ENCODE measurements around the gene HHAT. TPM values are rescaled to one million over a fixed set of nuclear protein-coding genes. Genes with fewer than 3 reads are reported as not detected.

Gene HHAT
- polyA plus RNA-seq, 3 donors from 2014 or later, result 0.38 to 1.4 TPM; not detected in 1

DNA sequence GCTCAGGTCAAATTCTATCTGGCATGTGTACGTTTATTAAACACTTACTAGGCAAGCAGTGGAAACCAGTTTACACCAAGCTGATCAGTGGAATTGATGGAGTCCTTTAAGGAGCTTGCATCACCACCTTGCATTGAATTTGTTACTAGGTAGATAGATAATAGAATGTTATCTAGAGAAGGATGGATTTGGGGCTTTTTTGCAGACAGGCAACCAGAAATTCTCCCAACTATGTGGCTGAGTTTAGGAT is 44.9 kb downstream of the HHAT start:
- no peaks in the 10 kb centered on the region for H3K4me1 Mint-ChIP-seq
- H3K4me3 Mint-ChIP-seq, result no peak overlapping the region
- H3K9me3 Mint-ChIP-seq, result no peaks in the 10 kb centered on the region
- DNase-seq, result no peak
- H3K27ac Mint-ChIP-seq, result no peak overlapping the region
- H3K36me3 Mint-ChIP-seq, result no peaks in the 10 kb centered on the region
- peaks cover 0 to 5% (median 5%) of the 10 kb centered on the region in 3 donors for H3K27me3 Mint-ChIP-seq (ENCODE audit: low read depth in 3 of 3)

DNA sequence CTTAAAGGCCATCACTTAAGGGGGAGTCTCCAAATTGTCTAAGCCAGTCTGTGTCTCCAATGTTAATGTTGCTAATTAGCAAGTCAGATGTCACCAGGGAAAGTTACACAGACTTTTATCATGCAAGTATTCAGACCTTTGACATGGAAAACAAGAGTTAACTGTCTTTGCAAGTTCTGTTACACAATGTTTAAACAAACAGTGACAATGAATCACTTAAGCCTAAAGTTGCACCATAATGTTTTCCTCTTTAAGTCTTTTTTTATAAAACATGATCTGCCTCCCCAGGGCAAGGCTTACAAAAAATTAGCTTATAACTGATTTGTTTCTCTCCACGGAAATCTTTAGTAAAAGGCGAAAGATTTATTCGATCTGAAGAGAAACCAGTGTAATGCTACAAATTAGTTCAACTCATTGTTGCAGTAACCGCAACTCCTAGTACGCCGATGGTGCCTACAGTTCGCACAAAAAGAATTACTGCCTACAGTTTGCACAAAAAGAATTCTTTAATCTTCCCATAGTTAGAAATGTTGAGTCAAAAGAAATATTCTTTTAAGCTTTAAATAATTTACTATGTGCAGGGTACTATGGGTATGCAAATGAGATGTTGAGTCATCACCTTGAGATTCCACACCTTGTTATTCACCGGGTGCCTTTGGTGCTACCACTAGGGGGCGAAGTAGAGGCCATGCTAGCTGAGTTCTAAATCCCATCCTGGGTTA is 45.3 kb downstream of the HHAT start:
- peak overlapping the region in 2 of 6 donors; percentile 18 to 22 for H3K27ac Mint-ChIP-seq
- no peaks in the 10 kb centered on the region for H3K36me3 Mint-ChIP-seq
- H3K4me1 Mint-ChIP-seq, result no peaks in the 10 kb centered on the region
- H3K9me3 Mint-ChIP-seq, result no peaks in the 10 kb centered on the region
- H3K4me3 Mint-ChIP-seq, result no peak overlapping the region
- H3K27me3 Mint-ChIP-seq (ENCODE audit: low read depth in 3 of 3), result peaks cover 0 to 5% (median 5%) of the 10 kb centered on the region in 3 donors
- peak; percentile 14 to 45 (median 32) for DNase-seq

DNA sequence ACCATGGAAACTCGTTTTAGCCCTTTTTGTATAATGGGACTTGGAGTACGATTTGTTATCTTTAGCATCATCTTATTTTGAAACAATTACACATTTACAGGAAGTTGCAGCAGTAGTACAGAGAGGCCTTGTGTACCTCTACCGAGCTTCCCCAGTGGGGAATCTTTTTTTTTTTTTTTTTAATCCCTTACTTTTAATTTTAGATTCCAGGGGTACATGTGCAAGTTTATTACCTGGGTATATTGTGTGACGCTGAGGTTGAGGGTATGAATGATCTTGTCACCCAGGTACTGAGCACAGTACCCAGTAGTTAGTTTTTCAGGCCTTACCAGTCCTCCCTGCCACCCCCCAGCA is 45.9 kb downstream of the HHAT start:
- peaks cover 0 to 5% (median 5%) of the 10 kb centered on the region in 3 donors for H3K27me3 Mint-ChIP-seq (ENCODE audit: low read depth in 3 of 3)
- H3K9me3 Mint-ChIP-seq, result no peaks in the 10 kb centered on the region
- H3K36me3 Mint-ChIP-seq, result no peaks in the 10 kb centered on the region
- H3K27ac Mint-ChIP-seq, result peak overlapping the region in 1 of 6 donors; percentile 18
- H3K4me3 Mint-ChIP-seq, result no peak overlapping the region
- no peak for DNase-seq
- no peaks in the 10 kb centered on the region for H3K4me1 Mint-ChIP-seq

DNA sequence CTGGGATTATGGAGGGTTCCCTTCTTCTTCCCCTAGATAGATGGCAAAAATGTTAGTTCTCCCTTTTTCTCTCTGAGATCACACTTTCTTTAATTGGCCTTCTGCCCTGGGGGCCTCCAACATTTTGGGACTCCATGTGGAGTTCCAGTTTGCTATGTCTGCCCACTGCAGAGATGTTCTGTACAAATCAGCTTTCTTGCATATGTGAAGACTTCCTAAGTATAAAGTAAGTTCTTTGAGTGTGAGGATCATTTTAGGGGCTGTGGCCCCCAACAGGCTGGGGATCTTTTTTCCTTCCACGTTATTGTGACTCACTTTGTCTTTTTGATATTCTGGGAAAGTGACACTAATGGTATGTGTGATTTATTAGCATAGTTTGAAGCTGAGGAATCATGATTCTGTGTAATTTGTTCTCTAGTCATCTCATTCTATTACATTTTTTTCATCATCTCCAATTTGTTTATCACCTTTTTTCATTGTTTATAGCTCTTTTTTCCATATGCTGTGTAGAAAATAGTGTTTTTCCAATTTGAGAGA is 48.2 kb downstream of the HHAT start:
- DNase-seq, result no peak
- Mint-ChIP-seq H3K9me3 (no peaks in the 10 kb centered on the region), H3K4me1 (no peaks in the 10 kb centered on the region), H3K36me3 (no peaks in the 10 kb centered on the region), H3K4me3 (no peak overlapping the region), H3K27me3 (ENCODE audit: low read depth in 3 of 3) (peaks cover 0 to 7% (median 5%) of the 10 kb centered on the region in 3 donors), H3K27ac (no peak overlapping the region)

DNA sequence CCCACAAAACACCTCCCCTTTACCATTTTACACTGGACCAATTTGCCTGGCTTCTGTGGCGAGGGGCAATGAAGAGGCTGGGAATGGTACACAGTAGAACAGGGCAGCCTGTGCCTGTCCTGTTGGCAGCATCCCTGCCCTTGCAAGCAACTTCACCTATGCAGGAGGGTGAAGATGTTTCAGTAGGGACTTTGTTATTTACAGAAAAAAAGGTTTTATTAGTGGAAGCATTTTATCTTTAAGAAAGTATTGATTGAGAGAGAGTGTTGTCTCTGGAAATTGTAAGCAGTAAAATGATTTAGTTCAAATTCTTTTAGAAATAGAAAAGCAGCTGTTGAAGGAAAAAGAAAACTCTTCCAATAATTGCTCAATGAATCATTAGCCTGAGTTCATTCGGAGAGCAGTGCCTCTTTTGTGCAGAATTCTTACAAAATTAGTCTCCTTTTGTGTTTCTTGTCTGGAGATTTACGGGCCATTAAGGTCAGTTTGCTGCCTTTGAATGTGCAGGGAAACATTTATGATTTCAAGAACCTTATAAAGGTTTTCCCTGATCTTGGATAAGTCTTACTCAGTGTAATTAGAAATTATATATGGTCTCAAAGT is 49.1 kb downstream of the HHAT start:
- Mint-ChIP-seq H3K9me3 (no peaks in the 10 kb centered on the region), H3K4me1 (no peaks in the 10 kb centered on the region), H3K27me3 (ENCODE audit: low read depth in 3 of 3) (peaks cover 0 to 5% (median 4%) of the 10 kb centered on the region in 3 donors), H3K4me3 (no peak overlapping the region), H3K36me3 (no peaks in the 10 kb centered on the region), H3K27ac (no peak overlapping the region)
- DNase-seq, result no peak

DNA sequence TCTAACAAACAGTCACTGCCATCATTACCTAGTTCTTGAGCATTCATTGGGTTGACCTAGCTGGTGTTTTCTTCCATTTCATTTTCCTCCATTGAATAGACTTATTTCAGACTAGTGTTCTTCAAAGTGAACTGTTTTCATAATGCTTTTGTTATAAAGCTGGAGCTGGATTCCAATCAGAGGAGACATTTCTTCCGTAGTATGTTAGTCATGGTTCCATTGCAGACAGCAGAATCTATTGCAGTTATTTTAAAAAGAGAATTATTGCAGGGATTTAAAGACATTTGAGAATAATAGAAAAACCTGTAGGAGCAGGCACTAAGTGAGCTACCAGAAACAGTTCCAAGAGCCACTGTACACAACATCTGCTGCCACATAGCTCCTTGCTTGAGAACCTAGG is 50.0 kb downstream of the HHAT start:
- Mint-ChIP-seq H3K9me3 (no peaks in the 10 kb centered on the region), H3K36me3 (no peaks in the 10 kb centered on the region)

DNA sequence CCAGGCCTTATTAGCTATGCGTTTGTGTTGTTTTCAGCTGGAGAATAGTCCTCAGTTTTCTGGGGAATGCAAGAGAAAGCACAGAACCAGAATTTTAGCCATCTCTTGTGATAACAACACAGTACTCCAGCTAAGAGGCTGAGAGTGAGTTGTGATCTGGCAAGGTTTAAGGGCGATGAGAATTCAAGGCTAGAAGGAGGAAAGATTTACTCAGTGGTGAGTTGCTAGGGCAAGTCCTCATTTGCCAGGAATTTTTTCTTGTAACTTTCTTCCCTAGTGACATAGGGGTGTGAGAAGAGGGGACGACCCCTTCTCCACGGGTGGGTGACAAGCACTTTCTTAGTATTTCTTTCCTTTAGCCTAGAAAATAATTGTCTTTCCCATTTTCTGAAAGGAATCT is 53.2 kb downstream of the HHAT start:
- no peak for DNase-seq
- H3K4me1 Mint-ChIP-seq, result no peaks in the 10 kb centered on the region
- H3K27me3 Mint-ChIP-seq (ENCODE audit: low read depth in 3 of 3), result peaks cover 0 to 2% (median 0%) of the 10 kb centered on the region in 3 donors
- H3K36me3 Mint-ChIP-seq, result no peaks in the 10 kb centered on the region
- H3K9me3 Mint-ChIP-seq, result no peaks in the 10 kb centered on the region
- H3K27ac Mint-ChIP-seq, result no peak overlapping the region
- H3K4me3 Mint-ChIP-seq, result no peak overlapping the region

More for the DNA sequence above, 50.0 kb downstream of the HHAT start:
- no peak overlapping the region for H3K27ac Mint-ChIP-seq
- DNase-seq, result no peak
- no peak overlapping the region for H3K4me3 Mint-ChIP-seq
- H3K4me1 Mint-ChIP-seq, result no peaks in the 10 kb centered on the region
- peaks cover 0 to 5% (median 4%) of the 10 kb centered on the region in 3 donors for H3K27me3 Mint-ChIP-seq (ENCODE audit: low read depth in 3 of 3)

DNA sequence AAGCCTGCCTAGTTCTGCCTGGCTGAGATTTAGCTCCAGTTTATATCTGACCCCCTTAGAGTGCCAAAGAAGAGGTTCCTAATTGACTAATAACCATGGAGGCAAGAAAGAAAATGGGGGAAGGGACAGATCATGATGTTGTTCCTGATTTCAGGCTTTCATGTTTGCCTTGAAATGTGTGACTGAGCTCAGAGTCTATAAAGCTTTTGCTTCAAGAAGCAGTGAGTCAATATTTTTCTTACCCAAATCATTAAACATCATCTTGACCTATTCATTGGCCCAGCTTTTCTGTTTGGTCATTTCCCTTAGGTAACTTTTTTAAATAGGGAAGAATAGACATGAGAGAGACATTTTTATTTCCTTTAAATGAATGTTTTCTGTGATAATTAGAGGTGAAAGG is 55.9 kb downstream of the HHAT start:
- Mint-ChIP-seq H3K27ac (no peak overlapping the region), H3K4me3 (no peak overlapping the region), H3K27me3 (ENCODE audit: low read depth in 3 of 3) (peaks cover 0 to 5% (median 0%) of the 10 kb centered on the region in 3 donors), H3K4me1 (no peaks in the 10 kb centered on the region), H3K9me3 (no peaks in the 10 kb centered on the region), H3K36me3 (no peaks in the 10 kb centered on the region)
- no peak for DNase-seq

DNA sequence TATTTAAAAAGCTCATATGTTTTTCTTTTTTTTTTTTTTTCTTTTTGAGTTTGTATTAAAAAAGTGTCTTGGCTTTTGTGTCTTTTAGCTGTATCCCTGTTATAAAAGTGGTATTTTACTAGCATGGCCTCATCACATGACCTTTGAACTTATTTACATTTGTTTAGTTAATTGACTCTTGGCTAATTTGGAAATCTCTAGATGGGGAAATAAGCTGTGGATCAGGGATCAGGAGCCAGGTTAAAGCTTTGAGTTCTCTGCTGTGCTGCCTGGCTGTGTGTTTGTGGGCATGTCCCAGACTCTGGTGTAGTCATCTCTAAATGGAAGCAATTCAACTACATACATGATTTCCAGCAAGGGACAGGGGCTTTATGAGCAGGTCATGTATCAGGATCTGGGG is 56.5 kb downstream of the HHAT start:
- Mint-ChIP-seq H3K4me3 (no peak overlapping the region), H3K27me3 (ENCODE audit: low read depth in 3 of 3) (peaks cover 0 to 5% (median 0%) of the 10 kb centered on the region in 3 donors), H3K9me3 (no peaks in the 10 kb centered on the region), H3K36me3 (peaks cover 0 to 4% (median 0%) of the 10 kb centered on the region in 3 donors), H3K27ac (no peak overlapping the region), H3K4me1 (no peaks in the 10 kb centered on the region)
- DNase-seq, result no peak

DNA sequence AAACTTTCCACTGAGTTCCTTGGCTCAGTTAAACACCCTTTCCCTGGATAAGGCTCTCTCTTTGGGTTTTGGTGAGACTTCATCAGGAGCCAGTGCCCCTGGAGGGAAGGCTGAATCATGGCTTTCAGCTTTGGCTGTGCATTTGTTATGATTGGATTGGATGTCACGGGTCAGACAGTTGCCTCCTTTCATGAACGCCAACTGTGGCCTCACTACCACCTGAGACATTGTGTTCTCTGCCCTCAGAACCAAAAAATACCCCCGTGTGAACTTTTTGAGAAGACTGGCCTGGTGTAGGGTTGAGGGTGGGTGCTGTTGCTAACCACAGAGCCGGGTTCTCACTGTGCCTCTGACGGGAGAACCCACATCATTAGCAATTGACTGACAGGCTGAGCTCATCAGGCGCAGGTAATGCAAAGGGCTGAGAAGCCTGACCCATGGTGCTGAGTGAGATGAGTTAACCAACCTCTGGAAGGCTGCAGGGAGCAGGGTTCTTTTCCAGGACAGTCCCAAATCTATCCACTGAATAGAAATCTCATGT is 65.6 kb downstream of the HHAT start:
- H3K36me3 Mint-ChIP-seq, result peaks cover 0 to 4% (median 0%) of the 10 kb centered on the region in 3 donors
- H3K27me3 Mint-ChIP-seq (ENCODE audit: low read depth in 3 of 3), result peaks cover 2 to 5% (median 2%) of the 10 kb centered on the region in 3 donors
- peak; percentile 46 to 67 (median 54) for DNase-seq
- H3K27ac Mint-ChIP-seq, result peak overlapping the region in 5 of 6 donors; percentile 28 to 78 (median 76)
- peak overlapping the region in 4 of 5 donors; percentile 12 to 45 (median 27) for H3K4me3 Mint-ChIP-seq
- peaks cover 8 to 11% of the 10 kb centered on the region in 2 donors for H3K4me1 Mint-ChIP-seq
- peaks cover 0 to 4% (median 0%) of the 10 kb centered on the region in 6 donors for H3K9me3 Mint-ChIP-seq

DNA sequence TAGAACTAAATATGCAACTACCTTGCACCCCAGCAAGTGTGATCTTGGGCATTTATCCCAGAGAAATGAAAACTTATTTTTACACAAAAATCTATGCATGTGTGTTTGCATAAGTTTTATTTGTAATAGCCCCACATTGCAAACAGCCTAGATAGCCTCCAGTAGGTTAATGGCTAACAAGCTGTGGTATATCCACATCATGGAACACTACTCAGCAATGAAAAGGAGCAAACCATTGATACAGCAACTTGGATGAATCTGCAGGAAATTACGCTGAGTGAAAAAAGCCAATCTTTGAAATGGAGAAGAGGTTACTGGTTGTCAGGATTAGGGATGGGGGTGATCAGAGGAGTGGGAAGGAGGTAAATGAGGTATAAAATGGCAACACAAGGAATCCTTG is 67.8 kb downstream of the HHAT start:
- H3K36me3 Mint-ChIP-seq, result no peaks in the 10 kb centered on the region
- H3K27ac Mint-ChIP-seq, result peak overlapping the region in 2 of 6 donors; percentile 1 to 68
- no peak overlapping the region for H3K4me3 Mint-ChIP-seq
- no peak for DNase-seq
- peaks cover 0 to 4% (median 0%) of the 10 kb centered on the region in 6 donors for H3K9me3 Mint-ChIP-seq
- peaks cover 8 to 15% of the 10 kb centered on the region in 2 donors for H3K4me1 Mint-ChIP-seq
- H3K27me3 Mint-ChIP-seq (ENCODE audit: low read depth in 3 of 3), result peaks cover 2 to 5% (median 5%) of the 10 kb centered on the region in 3 donors

DNA sequence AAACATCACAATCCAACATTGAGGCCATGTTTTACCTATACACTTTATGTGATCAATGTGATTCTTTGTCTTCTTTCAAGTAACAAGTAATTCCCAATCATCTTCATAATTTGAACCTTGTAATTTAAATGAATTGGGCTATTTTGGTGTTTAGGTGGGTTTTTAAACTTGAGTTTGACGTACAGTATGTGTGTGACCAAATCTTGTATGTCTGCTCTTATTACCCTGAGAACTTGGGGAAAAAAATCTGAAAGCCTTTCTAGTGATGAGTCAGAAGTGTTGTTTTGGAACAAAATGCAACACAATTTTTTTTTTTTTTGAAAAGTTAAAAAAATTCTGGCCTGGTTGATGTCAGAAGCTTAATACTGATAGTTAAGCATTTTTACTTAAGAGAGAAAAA is 68.5 kb downstream of the HHAT start:
- H3K9me3 Mint-ChIP-seq, result peaks cover 0 to 4% (median 0%) of the 10 kb centered on the region in 6 donors
- peaks cover 8 to 15% of the 10 kb centered on the region in 2 donors for H3K4me1 Mint-ChIP-seq
- H3K36me3 Mint-ChIP-seq, result no peaks in the 10 kb centered on the region
- H3K4me3 Mint-ChIP-seq, result peak overlapping the region in 1 of 5 donors; percentile 18
- peak overlapping the region in 3 of 6 donors; percentile 7 to 68 (median 28) for H3K27ac Mint-ChIP-seq
- peak in 2 of 3 donors; percentile 9 to 43 for DNase-seq
- H3K27me3 Mint-ChIP-seq (ENCODE audit: low read depth in 3 of 3), result peaks cover 2 to 5% (median 5%) of the 10 kb centered on the region in 3 donors

DNA sequence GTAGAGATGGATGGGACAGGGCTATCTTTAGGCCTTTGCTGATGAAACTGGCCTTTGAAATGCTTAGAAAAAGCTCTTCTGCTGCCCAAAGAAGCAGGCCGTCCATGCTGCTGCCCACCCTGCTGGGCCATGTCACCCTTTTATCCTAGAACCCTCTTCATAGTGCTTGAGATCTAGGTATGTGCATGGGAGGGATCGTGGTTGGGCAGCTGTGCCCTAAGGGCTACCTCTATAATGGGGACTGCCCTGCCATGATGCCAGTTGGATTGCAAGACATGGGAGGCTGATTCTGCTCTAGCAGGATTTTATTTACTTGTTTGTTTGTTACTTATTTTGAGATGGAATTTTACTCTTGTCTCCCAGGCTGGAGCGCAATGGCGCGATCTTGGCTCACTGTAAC is 69.0 kb downstream of the HHAT start:
- Mint-ChIP-seq H3K27ac (peak overlapping the region in 2 of 6 donors; percentile 7 to 68), H3K9me3 (peaks cover 0 to 3% (median 0%) of the 10 kb centered on the region in 6 donors), H3K4me1 (peaks cover 8 to 15% of the 10 kb centered on the region in 2 donors), H3K36me3 (no peaks in the 10 kb centered on the region), H3K4me3 (no peak overlapping the region), H3K27me3 (ENCODE audit: low read depth in 3 of 3) (peaks cover 2 to 5% (median 3%) of the 10 kb centered on the region in 3 donors)
- DNase-seq, result no peak

DNA sequence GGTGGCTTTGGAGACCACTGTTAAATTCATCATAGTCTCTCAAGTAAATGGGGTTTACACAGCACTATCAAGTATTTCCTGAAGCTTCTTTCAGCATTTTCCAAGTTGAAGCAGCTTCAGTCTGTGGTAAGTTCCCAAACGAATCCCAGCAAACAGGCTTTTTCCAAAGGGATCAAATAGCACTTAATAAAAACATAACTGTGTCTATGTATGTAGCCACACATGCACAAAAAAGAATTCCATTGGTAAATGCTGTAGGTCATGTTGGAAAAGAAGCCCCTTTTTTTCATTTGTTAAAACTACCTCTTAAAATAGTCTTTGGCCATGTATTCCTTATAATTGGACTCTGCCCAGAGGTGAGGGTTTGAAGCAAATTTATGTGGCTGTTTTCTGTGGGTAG is 69.8 kb downstream of the HHAT start:
- Mint-ChIP-seq H3K27ac (peak overlapping the region in 1 of 6 donors; percentile 7), H3K36me3 (no peaks in the 10 kb centered on the region), H3K4me3 (no peak overlapping the region), H3K4me1 (peaks cover 8 to 15% of the 10 kb centered on the region in 2 donors), H3K27me3 (ENCODE audit: low read depth in 3 of 3) (peaks cover 0 to 3% (median 2%) of the 10 kb centered on the region in 3 donors), H3K9me3 (peaks cover 0 to 1% (median 0%) of the 10 kb centered on the region in 6 donors)
- no peak for DNase-seq

Data from immature natural killer cell (primary cell).